Esophagus squamous epithelium (tissue), 5 donors: ENCODE measurements around the gene CRNKL1. TPM values are rescaled to one million over a fixed set of nuclear protein-coding genes. Genes with fewer than 3 reads are reported as not detected.

Experiments used
- DNase-seq: peaks from one replicate; lab custom pipeline; 2025; lab: John Stamatoyannopoulos, UW
- H3K27ac ChIP-seq, 4 donors: fragments of 200-600 bp; sonication (generic); one replicate each; pipeline ENCODE4 v1.5.1; 2016 to 2019; ENCODE audit warnings: mild to moderate bottlenecking in 1 of 4
- H3K27me3 ChIP-seq, 4 donors: fragments of 200-600 bp; sonication (generic); 1 replicate in 3 of 4; 2 replicates in 1 of 4; pipeline versions ENCODE4 v1.5.1 to v1.6.0; 2017 to 2021; ENCODE audit warnings: antibody characterized with exemption in 1 of 4
- H3K36me3 ChIP-seq, 3 donors: fragments of 200-600 bp; sonication (generic); one replicate each; pipeline ENCODE4 v1.5.1; 2016 to 2019
- H3K4me1 ChIP-seq, 3 donors: fragments of 200-600 bp; sonication (generic); one replicate each; pipeline ENCODE4 v1.5.1; 2017 to 2019
- H3K4me3 ChIP-seq, 4 donors: fragments of 200-600 bp; sonication (generic); 1 replicate in 3 of 4; 2 replicates in 1 of 4; pipeline ENCODE4 v1.5.1; 2016 to 2019; ENCODE audit warnings: mild to moderate bottlenecking in 2 of 4, moderate library complexity in 1 of 4
- H3K9me3 ChIP-seq, 3 donors: fragments of 200-600 bp; sonication (generic); one replicate each; pipeline ENCODE4 v1.5.1; 2016 to 2019
- POLR2A ChIP-seq, 4 donors: fragments of 450-650 bp; IDR thresholded peaks; one replicate each; pipeline ENCODE4 v1.6.1; 2017; ENCODE audit warnings: antibody characterized with exemption in 4 of 4, mild to moderate bottlenecking in 4 of 4, moderate library complexity in 3 of 4
- WGBS, 2 donors: methylation state at CpG; one replicate each; pipeline ENCODE4 v1.1.5; 2018; 5-methylcytosine and 5-hydroxymethylcytosine counted together
- intact Hi-C: fragments of 100-400 bp; cut with DNase I; formaldehyde crosslinking; loops from one replicate; pipeline ENCODE4 v1.15.0; 2022
- total RNA-seq, 4 donors: library from RNA; depleted of rRNA; stranded (reverse); fragments of >200 nt; gene quantifications; one replicate each; pipeline ENCODE4 v1.1.0, GENCODE V29; 2016
- TF ChIP-seq, protein P1 (sequence below), 6 experiments: fragments of 450-650 bp in 4 of 6; fragments of 200-600 bp in 2 of 6; sonication (generic) in 2 of 6; IDR thresholded peaks; one replicate each; pipeline ENCODE4 v1.5.1; 2016 to 2019; ENCODE audit warnings: antibody characterized with exemption in 6 of 6, mild to moderate bottlenecking in 4 of 6, moderate library complexity in 4 of 6
- donor health status: DM: yes; HTN: yes; CAD: no.

Gene CRNKL1
- total RNA-seq, 4 donors from 2014 or later = 9.3 to 19.4 (median 15.8) TPM

DNA sequence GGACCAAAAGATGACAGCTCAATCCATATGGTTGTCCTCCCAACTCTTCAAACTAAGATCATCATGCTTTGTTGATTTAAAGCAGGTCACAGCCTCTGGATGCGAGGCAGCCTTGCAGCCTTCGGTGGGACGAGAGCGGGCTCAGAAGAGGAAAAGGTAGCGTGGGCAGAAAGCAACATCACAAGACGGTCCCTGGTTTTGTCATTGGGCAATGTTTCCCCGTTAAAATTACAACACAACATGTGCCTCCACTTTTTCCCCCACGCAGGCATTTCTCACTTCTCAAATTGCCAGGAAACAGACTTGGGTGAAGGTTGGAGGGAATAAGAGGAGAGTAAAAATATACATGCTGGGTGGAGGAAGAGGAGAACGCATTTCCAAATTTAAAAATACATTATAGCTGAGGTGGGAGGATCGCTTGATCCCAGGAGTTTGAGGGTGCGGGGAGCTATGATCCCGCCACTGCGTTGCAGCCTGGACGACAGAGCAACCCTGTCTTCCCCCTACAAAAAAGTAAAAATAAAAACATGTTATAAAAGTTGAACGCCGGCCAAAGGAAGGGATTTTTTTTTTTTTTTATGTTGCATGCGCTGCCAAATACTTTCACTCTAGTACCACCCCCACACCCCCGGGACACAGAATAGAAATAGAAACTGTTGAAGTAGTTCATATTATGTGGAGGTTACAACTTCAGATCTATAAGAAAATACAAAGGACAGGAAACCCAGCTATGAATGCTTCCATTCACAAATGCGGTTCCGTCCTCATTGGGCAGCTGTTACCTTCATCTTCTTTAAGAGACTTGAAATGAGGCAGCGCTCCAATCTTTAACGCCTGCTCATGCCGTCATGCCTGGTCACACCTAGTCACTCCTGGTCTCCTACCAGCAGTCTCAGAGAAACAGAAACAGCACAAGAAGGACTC is 49.0 kb downstream of the CRNKL1 start:
- H3K4me3 ChIP-seq = peak overlapping the region in 2 of 4 donors; percentile 13 to 33
- WGBS, 2 donors = 24 to 44% methylated on average over 23 of the region's 23 CpGs
- intact Hi-C loops = no loop called here
- H3K27ac ChIP-seq = peak overlapping the region; percentile 40 to 82 (median 72)
- no peaks in the 10 kb centered on the region for H3K9me3 ChIP-seq
- H3K27me3 ChIP-seq = no peaks in the 10 kb centered on the region
- H3K36me3 ChIP-seq = peaks cover 11 to 54% (median 24%) of the 10 kb centered on the region in 3 donors
- peaks cover 0 to 62% (median 16%) of the 10 kb centered on the region in 3 donors for H3K4me1 ChIP-seq
- no peak for DNase-seq
- TF ChIP-seq, protein P1, sequence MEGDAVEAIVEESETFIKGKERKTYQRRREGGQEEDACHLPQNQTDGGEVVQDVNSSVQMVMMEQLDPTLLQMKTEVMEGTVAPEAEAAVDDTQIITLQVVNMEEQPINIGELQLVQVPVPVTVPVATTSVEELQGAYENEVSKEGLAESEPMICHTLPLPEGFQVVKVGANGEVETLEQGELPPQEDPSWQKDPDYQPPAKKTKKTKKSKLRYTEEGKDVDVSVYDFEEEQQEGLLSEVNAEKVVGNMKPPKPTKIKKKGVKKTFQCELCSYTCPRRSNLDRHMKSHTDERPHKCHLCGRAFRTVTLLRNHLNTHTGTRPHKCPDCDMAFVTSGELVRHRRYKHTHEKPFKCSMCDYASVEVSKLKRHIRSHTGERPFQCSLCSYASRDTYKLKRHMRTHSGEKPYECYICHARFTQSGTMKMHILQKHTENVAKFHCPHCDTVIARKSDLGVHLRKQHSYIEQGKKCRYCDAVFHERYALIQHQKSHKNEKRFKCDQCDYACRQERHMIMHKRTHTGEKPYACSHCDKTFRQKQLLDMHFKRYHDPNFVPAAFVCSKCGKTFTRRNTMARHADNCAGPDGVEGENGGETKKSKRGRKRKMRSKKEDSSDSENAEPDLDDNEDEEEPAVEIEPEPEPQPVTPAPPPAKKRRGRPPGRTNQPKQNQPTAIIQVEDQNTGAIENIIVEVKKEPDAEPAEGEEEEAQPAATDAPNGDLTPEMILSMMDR (IDR thresholded peaks at IDR 0.05) = no peak
- TF ChIP-seq POLR2A (IDR thresholded peaks at IDR 0.05) = no peak

DNA sequence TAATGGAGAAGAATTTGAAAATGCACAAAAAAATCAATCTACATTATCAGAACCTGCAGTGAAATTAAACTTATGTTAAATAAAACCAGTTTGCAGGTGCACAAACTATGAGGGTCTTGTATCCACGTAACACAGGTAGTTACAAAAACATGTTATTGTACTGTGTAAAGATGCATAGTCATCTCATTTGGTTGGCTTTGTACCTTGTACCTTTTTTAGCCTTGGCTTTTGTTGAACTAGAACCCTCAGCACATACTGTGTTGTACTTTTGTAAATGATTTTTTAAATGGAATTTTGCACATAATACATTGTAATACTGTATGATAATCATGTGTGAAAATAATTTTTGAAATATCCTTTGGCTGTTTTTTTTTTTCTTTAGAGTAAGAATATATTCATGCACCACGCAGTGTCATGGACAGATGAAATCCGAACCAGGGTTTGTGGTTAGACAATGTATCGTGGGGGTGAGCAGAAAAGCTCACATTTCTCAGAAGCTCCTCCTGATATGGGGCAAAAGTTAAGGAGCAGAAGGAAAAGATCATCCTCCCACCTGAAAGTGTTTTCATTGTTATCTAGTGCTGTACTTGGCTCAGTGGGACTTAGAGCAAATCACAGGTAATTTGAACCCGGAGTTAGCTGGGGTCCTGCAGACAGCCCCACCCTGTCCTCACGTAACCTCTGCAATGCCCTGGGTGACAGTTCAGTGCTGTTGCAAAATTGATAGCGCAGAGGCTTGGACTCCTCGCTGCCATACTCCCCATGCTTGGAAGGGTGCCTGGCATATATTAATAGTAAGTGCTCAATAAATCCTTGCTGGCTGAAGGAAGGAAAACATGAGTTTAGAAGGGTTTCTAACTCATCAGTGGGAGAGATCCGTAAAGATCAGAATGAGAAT is 49.9 kb downstream of the CRNKL1 start:
- intact Hi-C loops = no loop called here
- H3K4me1 ChIP-seq = peaks cover 0 to 65% (median 16%) of the 10 kb centered on the region in 3 donors
- WGBS, 2 donors = 58 to 61% methylated on average over 9 of the region's 9 CpGs

DNA sequence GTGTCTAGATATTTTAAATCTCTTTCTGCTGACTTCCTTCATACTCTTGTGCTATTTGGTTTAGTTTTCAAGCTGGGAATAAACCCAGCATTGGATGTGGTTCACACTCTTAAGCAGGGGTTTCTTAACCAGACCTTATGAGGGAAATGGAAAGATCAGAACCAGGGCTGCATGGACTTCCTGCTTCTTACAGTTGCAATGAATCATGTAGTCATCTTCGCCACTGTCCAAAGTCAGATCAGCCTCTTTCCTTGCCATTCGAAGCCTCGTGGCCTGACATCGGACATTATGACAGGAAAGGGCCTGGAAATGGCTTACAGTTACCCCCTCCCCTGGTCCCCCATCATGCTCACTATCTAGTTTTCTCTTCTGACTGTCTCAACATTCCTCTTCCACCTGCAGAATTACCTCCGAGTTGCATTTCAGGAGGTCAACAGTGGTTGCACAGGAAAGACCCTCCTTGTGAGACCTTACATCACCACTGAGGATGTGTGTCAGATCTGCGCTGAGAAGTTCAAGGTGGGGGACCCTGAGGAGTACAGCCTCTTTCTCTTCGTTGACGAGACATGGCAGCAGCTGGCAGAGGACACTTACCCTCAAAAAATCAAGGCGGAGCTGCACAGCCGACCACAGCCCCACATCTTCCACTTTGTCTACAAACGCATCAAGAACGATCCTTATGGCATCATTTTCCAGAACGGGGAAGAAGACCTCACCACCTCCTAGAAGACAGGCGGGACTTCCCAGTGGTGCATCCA is 51.9 kb downstream of the CRNKL1 start:
- Histone ChIP-seq H3K4me3 (no peak overlapping the region), H3K27me3 (no peaks in the 10 kb centered on the region), H3K9me3 (no peaks in the 10 kb centered on the region), H3K27ac (peak overlapping the region in 3 of 4 donors; percentile 64 to 68 (median 65)), H3K36me3 (peaks cover 20 to 82% (median 26%) of the 10 kb centered on the region in 3 donors), H3K4me1 (peaks cover 0 to 84% (median 24%) of the 10 kb centered on the region in 3 donors)
- intact Hi-C loops = no loop called here
- DNase-seq = no peak
- TF ChIP-seq, protein P1 (IDR thresholded peaks at IDR 0.05) = no peak
- no peak for TF ChIP-seq POLR2A (IDR thresholded peaks at IDR 0.05)
- WGBS, 2 donors = 69 to 77% methylated on average over 7 to 12 of the region's 14 CpGs

More for the DNA sequence above, 49.9 kb downstream of the CRNKL1 start:
- no peak for DNase-seq
- Histone ChIP-seq H3K9me3 (no peaks in the 10 kb centered on the region), H3K4me3 (no peak overlapping the region), H3K36me3 (peaks cover 13 to 63% (median 26%) of the 10 kb centered on the region in 3 donors), H3K27me3 (no peaks in the 10 kb centered on the region), H3K27ac (peak overlapping the region in 3 of 4 donors; percentile 70 to 82 (median 75))
- TF ChIP-seq, protein P1 (IDR thresholded peaks at IDR 0.05) = no peak
- TF ChIP-seq POLR2A (IDR thresholded peaks at IDR 0.05) = no peak

DNA sequence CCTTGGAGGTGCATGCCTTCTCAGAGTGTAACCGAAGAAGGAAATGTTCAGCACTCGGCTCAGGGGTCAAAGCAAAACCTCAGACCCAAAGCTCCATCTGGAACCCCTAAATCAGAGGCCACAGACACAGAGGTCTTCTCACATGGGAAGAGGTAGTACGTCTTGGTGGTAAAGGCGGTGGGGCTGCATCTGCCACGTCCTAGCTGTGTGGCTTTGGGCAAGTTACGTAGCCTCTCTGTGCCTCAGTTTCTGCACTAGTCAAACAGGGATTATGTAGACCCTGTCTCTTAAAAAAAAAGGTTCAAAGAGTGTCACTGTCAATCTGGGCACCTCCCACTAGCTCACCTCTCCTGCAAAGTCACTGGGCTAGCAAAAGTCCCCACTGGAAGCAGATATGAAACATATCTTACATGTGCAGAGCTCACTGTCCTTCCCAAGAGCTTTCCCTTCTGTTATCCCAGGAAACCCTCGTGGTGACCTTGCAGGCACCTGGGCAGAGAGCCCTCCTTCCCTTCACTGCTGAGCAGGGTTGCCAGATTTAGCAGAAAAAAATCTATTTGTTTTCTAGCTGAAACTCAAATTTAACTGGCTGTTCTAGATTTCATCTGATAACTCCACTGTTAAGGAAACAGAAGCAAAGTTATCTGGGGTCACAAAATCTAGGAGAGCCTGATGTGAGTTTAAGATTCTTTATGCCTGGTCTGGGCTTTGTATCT is 53.1 kb downstream of the CRNKL1 start:
- Histone ChIP-seq H3K27ac (peak overlapping the region in 3 of 4 donors; percentile 64 to 68 (median 65)), H3K4me1 (peaks cover 5 to 89% (median 33%) of the 10 kb centered on the region in 3 donors), H3K9me3 (no peaks in the 10 kb centered on the region), H3K36me3 (peaks cover 20 to 82% (median 26%) of the 10 kb centered on the region in 3 donors), H3K4me3 (no peak overlapping the region), H3K27me3 (no peaks in the 10 kb centered on the region)
- WGBS, 2 donors = 76 to 84% methylated on average over 6 to 7 of the region's 7 CpGs
- intact Hi-C loops = loop anchor here (10.0 kb wide), 1 partner anchor 214 kb away; no protein-coding TSS in a partner anchor
- TF ChIP-seq, protein P1 (IDR thresholded peaks at IDR 0.05) = no peak
- no peak for DNase-seq
